GM19463 (cell line): ENCODE data around the gene TGFB2.
"Not testable (repeated sequence)": the region's sequence is repeated elsewhere in the genome, so short reads cannot be mapped to it uniquely, and the experiment has no call there.

Experiments used
- ATAC-seq: cut with Tn5 transposase; IDR thresholded peaks from one replicate; pipeline ENCODE4 v1.9.1; 2021; ENCODE audit warnings: mild to moderate bottlenecking, moderate library complexity; ENCODE audit not compliant: unreplicated experiment

Gene TGFB2

GRCh38 chr1:218344814-218345672 is at the start of gene TGFB2:
Gene TGFB2 (plus strand): TSS chr1:218345336. CDS start chr1:218346702, 1,366 bp downstream.
- peak; percentile 32 for ATAC-seq

DNA sequence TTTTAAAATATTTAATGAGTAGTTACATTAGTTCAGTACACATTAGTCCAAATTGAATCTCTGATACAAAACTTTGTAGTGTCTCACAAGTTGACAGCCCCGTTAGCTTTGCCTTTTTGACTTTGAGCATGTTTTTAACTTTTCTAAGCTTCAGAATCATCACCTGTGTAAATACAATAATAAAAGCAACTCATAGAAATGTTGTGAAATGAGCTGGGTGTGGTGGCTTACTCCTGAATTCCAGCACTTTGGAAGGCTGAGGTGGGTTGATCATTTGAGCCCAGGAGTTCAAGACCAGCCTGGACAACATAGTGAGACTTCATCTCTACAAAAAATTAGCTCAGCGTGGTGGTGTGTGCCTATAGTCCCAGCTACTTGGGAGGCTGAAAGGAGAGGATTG is 49.0 kb upstream of the TGFB2 start:
- ATAC-seq = no peak

GRCh38 chr1:218297461-218297860 is 47.7 kb upstream of the TGFB2 start:
- ATAC-seq = no peak

DNA sequence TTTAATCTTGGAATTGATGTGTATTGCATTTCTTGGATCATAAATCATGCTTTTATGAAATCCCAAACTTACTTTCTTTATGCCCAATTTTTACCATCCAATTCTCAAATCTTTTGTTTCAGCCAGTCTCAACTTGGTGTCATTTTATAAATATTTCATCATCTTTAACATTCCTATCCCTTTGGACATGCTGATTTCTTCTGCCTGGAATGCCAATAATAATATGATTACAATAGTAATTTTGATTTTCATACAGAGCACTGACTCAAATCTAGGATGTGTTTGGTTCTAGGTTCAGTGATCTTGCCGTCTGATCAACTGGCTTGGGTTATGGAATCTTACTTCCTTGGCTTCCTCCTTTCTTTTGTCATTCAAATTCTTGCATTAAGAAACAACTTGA is 47.3 kb upstream of the TGFB2 start:
- no peak for ATAC-seq

- ATAC-seq = no peak
These were observed 46.7 kb upstream of the TGFB2 start for GRCh38 chr1:218298398-218298797.

- no peak for ATAC-seq
These were observed 45.7 kb upstream of the TGFB2 start for GRCh38 chr1:218299416-218299815.

DNA sequence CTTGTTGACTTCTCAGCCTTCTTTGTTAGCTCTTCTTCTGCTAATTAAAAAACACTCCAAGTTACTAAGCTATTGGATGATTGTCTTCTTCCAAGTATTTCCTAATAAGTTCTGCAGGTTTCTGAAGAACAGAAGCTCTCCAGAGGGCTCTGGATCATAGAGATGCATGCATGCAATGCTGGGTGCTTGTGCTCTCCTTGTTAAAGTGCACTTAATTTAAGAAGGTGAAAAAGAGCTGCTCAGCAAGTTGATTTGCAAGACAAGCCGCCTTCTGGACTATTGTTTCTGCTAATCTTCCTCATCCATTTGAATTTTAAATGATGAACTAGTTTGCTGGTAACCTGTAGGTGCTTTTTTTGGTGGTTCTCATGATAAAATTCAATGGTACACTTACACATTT is 43.9 kb upstream of the TGFB2 start:
- ATAC-seq = no peak

GRCh38 chr1:218302155-218302554 is 43.0 kb upstream of the TGFB2 start:
- ATAC-seq = no peak

GRCh38 chr1:218303176-218303879 is 41.8 kb upstream of the TGFB2 start:
- ATAC-seq = no peak

DNA sequence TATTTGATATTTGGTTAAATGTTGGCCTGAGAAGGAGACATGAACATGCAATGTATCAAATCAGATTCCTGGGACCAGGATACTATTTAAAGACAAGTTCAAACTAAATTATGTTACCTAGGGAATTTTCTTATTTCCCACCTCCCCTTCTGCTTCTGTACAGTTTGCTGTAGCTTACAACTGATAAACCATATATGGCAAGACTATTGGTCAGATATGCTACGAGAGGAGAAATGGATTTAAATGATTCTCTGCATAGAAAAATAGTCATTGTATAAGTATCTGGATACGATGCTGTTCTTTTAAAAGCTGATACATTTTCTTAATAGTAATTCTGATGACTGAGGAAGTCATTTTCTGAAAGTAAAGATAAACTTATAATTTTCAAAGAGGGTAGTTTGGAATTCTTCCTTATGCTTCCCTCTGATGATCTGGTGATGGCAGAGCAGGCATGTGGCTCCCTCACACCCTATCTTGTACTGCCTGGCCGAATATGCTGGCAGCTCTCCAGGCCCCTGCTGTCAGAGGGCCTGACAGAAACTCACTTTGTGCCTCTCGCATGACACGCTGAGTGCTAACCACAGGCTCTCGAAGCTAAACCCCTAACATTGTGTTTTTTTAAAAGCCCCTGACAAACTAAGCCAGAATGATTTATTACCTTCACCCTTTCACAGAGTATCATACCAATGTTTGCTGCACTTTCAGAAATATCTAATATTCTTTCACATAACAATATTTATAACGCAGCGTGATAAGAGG is 40.7 kb upstream of the TGFB2 start:
- peak; percentile 91 for ATAC-seq

GRCh38 chr1:218305472-218306064 is 39.6 kb upstream of the TGFB2 start:
- no peak for ATAC-seq

- ATAC-seq = no peak
These were observed 32.6 kb upstream of the TGFB2 start for GRCh38 chr1:218312509-218312908.

- no peak for ATAC-seq
These were observed 30.8 kb upstream of the TGFB2 start for GRCh38 chr1:218314316-218314715.

GRCh38 chr1:218315638-218316037 is 29.5 kb upstream of the TGFB2 start:
- no peak for ATAC-seq

GRCh38 chr1:218317061-218317460 is 28.1 kb upstream of the TGFB2 start:
- ATAC-seq = no peak

- ATAC-seq = not testable (repeated sequence)
These were observed 25.0 kb upstream of the TGFB2 start for GRCh38 chr1:218320182-218320581.

DNA sequence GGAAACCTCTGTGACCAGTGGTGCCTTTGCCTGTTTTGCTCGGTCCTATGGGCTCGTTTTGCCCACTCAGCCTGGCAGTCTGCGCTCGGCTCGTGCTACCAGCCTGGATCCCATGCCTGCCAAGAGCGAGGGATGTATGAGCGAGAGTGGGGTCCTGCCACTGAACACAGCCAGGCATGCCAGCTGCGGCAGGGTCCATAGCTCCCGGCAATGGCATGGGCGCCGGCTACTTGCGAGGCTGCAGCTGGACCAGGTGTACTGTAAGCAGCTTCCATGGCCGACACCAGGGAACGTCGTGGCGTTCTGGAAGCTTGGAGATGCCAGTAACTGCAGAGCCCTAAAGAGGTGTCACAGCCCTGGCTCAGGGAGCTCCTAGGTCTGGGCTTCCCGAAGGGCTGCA is 22.4 kb upstream of the TGFB2 start:
- no peak for ATAC-seq

- no peak for ATAC-seq
These were observed 21.4 kb upstream of the TGFB2 start for GRCh38 chr1:218323568-218324225.

DNA sequence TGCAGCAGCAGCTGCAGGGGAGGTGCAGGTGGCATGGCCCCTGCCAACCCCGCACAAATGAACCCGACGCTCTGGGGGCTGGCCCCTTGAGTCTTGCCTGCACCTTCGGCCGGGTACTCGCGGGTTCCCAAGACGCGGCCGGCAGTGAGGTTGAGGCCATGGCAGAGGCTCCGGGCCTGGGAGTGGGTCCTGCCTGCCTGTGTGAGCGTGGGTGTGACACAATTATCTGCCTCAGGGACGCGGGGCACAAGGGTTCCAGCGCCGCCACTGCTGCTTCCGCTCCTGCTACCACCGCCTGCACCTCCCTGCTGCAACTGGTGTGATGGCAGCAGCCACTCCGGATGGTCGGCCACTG is 20.9 kb upstream of the TGFB2 start:
- no peak for ATAC-seq

GRCh38 chr1:218328769-218329168 is 16.4 kb upstream of the TGFB2 start:
- ATAC-seq = no peak
